H1 (cell line): Measurements from ENCODE around the gene DNAJB13. TPM values are rescaled to one million over a fixed set of nuclear protein-coding genes. Genes with fewer than 3 reads are reported as not detected.

Source experiments
- CTCF ChIA-PET: fragments of 300-600 bp; sonication (Branson Sonifier 250); formaldehyde crosslinking; loops from one replicate; lab custom pipeline; 2021; ENCODE audit not compliant: partially characterized antibody; lab: Charles Lee
- POLR2A ChIA-PET: fragments of 300-600 bp; sonication (Branson Sonifier 250); formaldehyde crosslinking; loops from one replicate; lab custom pipeline; 2021; ENCODE audit warnings: inconsistent platforms; ENCODE audit not compliant: partially characterized antibody; lab: Charles Lee
- DNase-seq, 2 experiments: peaks; one replicate each; pipeline versions ENCODE4 v3.0.0 to v3.0.0-alpha.2; 2010 to 2022; ENCODE audit warnings: low spot score in 2 of 2, low read depth in 1 of 2, mixed read lengths in 1 of 2
- FAIRE-seq: peaks from 2 replicates; lab custom pipeline; 2011; peaks lifted over from hg19 to GRCh38; lab: Jason Lieb, UNC
- H2AFZ ChIP-seq: 2 replicates; pipeline ENCODE4 v1.8.1; 2012; ENCODE audit warnings: low read length, inconsistent platforms
- H2AK5ac ChIP-seq: 2 replicates; pipeline ENCODE4 v1.6.1; 2013; ENCODE audit warnings: low read depth, low read length
- H2BK120ac ChIP-seq: replicated peaks from 2 replicates; pipeline ENCODE3; 2013; ENCODE audit warnings: low read depth, low read length, inconsistent platforms
- H2BK12ac ChIP-seq: 2 replicates; pipeline ENCODE4 v1.6.1; 2013; ENCODE audit warnings: low read depth, low read length
- H2BK15ac ChIP-seq: 2 replicates; pipeline ENCODE4 v1.6.1; 2013; ENCODE audit warnings: low read length
- H2BK20ac ChIP-seq: 2 replicates; pipeline ENCODE4 v1.6.1; 2013; ENCODE audit warnings: low read length
- H2BK5ac ChIP-seq: 2 replicates; pipeline ENCODE4 v1.6.1; 2013; ENCODE audit warnings: low read depth, low read length
- H3K14ac ChIP-seq: 2 replicates; pipeline ENCODE4 v1.6.1; 2013; ENCODE audit warnings: inconsistent platforms; ENCODE audit not compliant: insufficient read length
- H3K18ac ChIP-seq: 2 replicates; pipeline ENCODE4 v1.6.1; 2013; ENCODE audit warnings: low read length; ENCODE audit errors: extremely low read depth
- H3K23ac ChIP-seq: 2 replicates; pipeline ENCODE4 v1.6.1; 2013; ENCODE audit warnings: inconsistent platforms; ENCODE audit not compliant: insufficient read length
- H3K23me2 ChIP-seq: 2 replicates; pipeline ENCODE4 v1.6.1; 2013; ENCODE audit warnings: low read depth, low read length
- H3K27ac ChIP-seq: 2 replicates; pipeline ENCODE4 v1.6.1; 2011; ENCODE audit warnings: low read depth, low read length, inconsistent platforms
- H3K27me3 ChIP-seq, 4 experiments: replicated peaks in 1 of 4; 1 replicate in 1 of 4; 2 replicates in 3 of 4; pipeline versions ENCODE4 v1.6.1 to v1.8.1; 2011 to 2013; ENCODE audit warnings: low read length in 3 of 4, mild to moderate bottlenecking in 3 of 4, inconsistent platforms in 2 of 4, mixed read lengths in 2 of 4, moderate library complexity in 1 of 4; ENCODE audit not compliant: control insufficient read depth in 3 of 4, insufficient read depth in 3 of 4; ENCODE audit errors: extremely low read depth in 1 of 4
- H3K36me3 ChIP-seq, 4 experiments: 2 replicates each; pipeline versions ENCODE4 v1.6.1 to v1.8.1; 2011 to 2013; ENCODE audit warnings: mild to moderate bottlenecking in 4 of 4, low read length in 3 of 4, moderate library complexity in 2 of 4, control low read depth in 1 of 4, inconsistent platforms in 1 of 4; ENCODE audit not compliant: insufficient read depth in 4 of 4, control insufficient read depth in 2 of 4
- H3K4ac ChIP-seq: replicated peaks from 2 replicates; pipeline ENCODE3; 2013; ENCODE audit warnings: low read length, low read depth, mixed read lengths, inconsistent platforms; ENCODE audit not compliant: insufficient read length
- H3K4me1 ChIP-seq, 4 experiments: replicated peaks in 1 of 4; 1 replicate in 1 of 4; 2 replicates in 3 of 4; pipeline versions ENCODE4 v1.6.1 to v1.8.1; 2011 to 2013; ENCODE audit warnings: low read length in 3 of 4, inconsistent platforms in 2 of 4, mixed read lengths in 1 of 4; ENCODE audit not compliant: insufficient read depth in 4 of 4, control insufficient read depth in 3 of 4
- H3K4me2 ChIP-seq, 2 experiments: 2 replicates each; pipeline versions ENCODE4 v1.6.1 to v1.8.1; 2011 to 2013; ENCODE audit warnings: low read depth in 2 of 2, low read length in 2 of 2, control low read depth in 1 of 2, inconsistent platforms in 1 of 2, mild to moderate bottlenecking in 1 of 2; ENCODE audit not compliant: insufficient read depth in 1 of 2
- H3K4me3 ChIP-seq, 4 experiments: fragments of 200-600, 300-600 bp in 1 of 4; sonication (generic), shearing (Covaris generic), sonication (Bioruptor Twin) in 1 of 4; 2 replicates each; pipeline versions ENCODE4 v1.5.1 to v1.8.1; 2011 to 2016; ENCODE audit warnings: low read length in 4 of 4, low read depth in 3 of 4, control low read depth in 2 of 4, inconsistent platforms in 2 of 4, mild to moderate bottlenecking in 2 of 4, mixed read lengths in 1 of 4, moderate library complexity in 1 of 4; ENCODE audit not compliant: insufficient read depth in 2 of 4; ENCODE audit errors: extremely low read depth in 1 of 4
- H3K56ac ChIP-seq: replicated peaks from 2 replicates; pipeline ENCODE3; 2013; ENCODE audit warnings: low read depth, mild to moderate bottlenecking, mixed read lengths, low read length, inconsistent platforms; ENCODE audit not compliant: insufficient read length
- H3K79me1 ChIP-seq: 2 replicates; pipeline ENCODE4 v1.6.1; 2013; ENCODE audit warnings: low read depth, low read length, control low read depth
- H3K79me2 ChIP-seq, 2 experiments: 2 replicates each; pipeline versions ENCODE4 v1.6.1 to v1.8.1; 2012 to 2013; ENCODE audit warnings: low read length in 2 of 2, mild to moderate bottlenecking in 2 of 2, inconsistent platforms in 1 of 2; ENCODE audit not compliant: insufficient read depth in 2 of 2, control insufficient read depth in 1 of 2
- H3K9ac ChIP-seq, 4 experiments: replicated peaks in 1 of 4; 1 replicate in 1 of 4; 2 replicates in 3 of 4; pipeline versions ENCODE4 v1.6.1 to v1.8.1; 2011 to 2013; ENCODE audit warnings: low read depth in 3 of 4, low read length in 3 of 4, control low read depth in 2 of 4, mild to moderate bottlenecking in 2 of 4, moderate library complexity in 2 of 4, inconsistent platforms in 1 of 4; ENCODE audit errors: extremely low read depth in 1 of 4
- H3K9me3 ChIP-seq, 2 experiments: 2 replicates each; pipeline versions ENCODE4 v1.6.1 to v1.8.1; 2012 to 2013; ENCODE audit warnings: mild to moderate bottlenecking in 2 of 2, moderate library complexity in 2 of 2, control low read depth in 1 of 2, inconsistent platforms in 1 of 2, low read depth in 1 of 2, low read length in 1 of 2, mixed read lengths in 1 of 2; ENCODE audit not compliant: insufficient read depth in 2 of 2
- H4K20me1 ChIP-seq, 2 experiments: replicated peaks in 1 of 2; 2 replicates each; pipeline versions ENCODE3 to v1.8.1; 2011 to 2013; ENCODE audit warnings: inconsistent platforms in 2 of 2, low read length in 2 of 2, mild to moderate bottlenecking in 1 of 2; ENCODE audit not compliant: insufficient read depth in 2 of 2, control insufficient read depth in 1 of 2
- H4K5ac ChIP-seq: 2 replicates; pipeline ENCODE4 v1.6.1; 2013; ENCODE audit warnings: low read length, low read depth, mixed read lengths, inconsistent platforms; ENCODE audit not compliant: insufficient read length
- H4K8ac ChIP-seq: 2 replicates; pipeline ENCODE4 v1.8.0; 2013; ENCODE audit warnings: mild to moderate bottlenecking, moderate library complexity, low read length, inconsistent platforms; ENCODE audit not compliant: insufficient read depth; ENCODE audit errors: extremely low read depth
- H4K91ac ChIP-seq: replicated peaks from 2 replicates; pipeline ENCODE3; 2013; ENCODE audit warnings: low read length, mixed read lengths, inconsistent platforms; ENCODE audit not compliant: insufficient read length
- CEBPB ChIP-seq: IDR thresholded peaks from 2 replicates; pipeline ENCODE4 v1.6.1; 2012; ENCODE audit warnings: low read depth, low read length
- GTF2F1 ChIP-seq: IDR thresholded peaks from 2 replicates; pipeline ENCODE4 v1.6.1; 2012; ENCODE audit warnings: low read depth, low read length, improper control_type of control experiment, borderline replicate concordance
- JUN ChIP-seq: IDR thresholded peaks from 2 replicates; pipeline ENCODE4 v1.6.1; 2011; ENCODE audit warnings: low read depth, mild to moderate bottlenecking, improper control_type of control experiment, low read length
- KDM4A ChIP-seq: IDR thresholded peaks from one replicate; pipeline ENCODE4 v1.7.1; 2012; ENCODE audit warnings: low read depth, mild to moderate bottlenecking, moderate library complexity, low read length, inconsistent platforms; ENCODE audit not compliant: severe bottlenecking
- POLR2A ChIP-seq, 2 experiments: IDR thresholded peaks; 1 replicate in 1 of 2; 2 replicates in 1 of 2; pipeline ENCODE4 v1.6.1; 2011; ENCODE audit warnings: low read depth in 2 of 2, low read length in 2 of 2, mild to moderate bottlenecking in 2 of 2; ENCODE audit errors: control extremely low read depth in 1 of 2
- POLR2AphosphoS5 ChIP-seq: IDR thresholded peaks from 2 replicates; pipeline ENCODE4 v1.6.1; 2011; ENCODE audit warnings: low read depth, low read length
- SAP30 ChIP-seq: fragments of 300-600 bp; sonication (generic); IDR thresholded peaks from 2 replicates; pipeline ENCODE4 v1.7.1; 2012; ENCODE audit warnings: low read length, moderate library complexity, mild to moderate bottlenecking, inconsistent platforms; ENCODE audit not compliant: insufficient read depth, insufficient replicate concordance
- SIN3A ChIP-seq, 2 experiments: IDR thresholded peaks in 1 of 2; conservative IDR thresholded peaks in 1 of 2; 2 replicates each; pipeline ENCODE4 v1.6.1; 2011 to 2012; ENCODE audit warnings: low read length in 2 of 2, improper control_type of control experiment in 1 of 2, low read depth in 1 of 2, mild to moderate bottlenecking in 1 of 2
- SP2 ChIP-seq: IDR thresholded peaks from 2 replicates; pipeline ENCODE4 v1.6.1; 2012; ENCODE audit warnings: mild to moderate bottlenecking, low read length, inconsistent platforms
- TAF1 ChIP-seq: IDR thresholded peaks from 2 replicates; pipeline ENCODE4 v1.6.1; 2011; ENCODE audit warnings: mild to moderate bottlenecking, low read depth, low read length
- WGBS, 2 experiments: shearing (Covaris generic) in 1 of 2; methylation state at CpG; one replicate each; pipeline versions ENCODE4 v1.1.6 to v1.1.7; 2013 to 2015; ENCODE audit warnings: low lambda C conversion rate in 2 of 2, mixed read lengths in 2 of 2, inconsistent platforms in 1 of 2, low coverage in 1 of 2, missing lambda C conversion rate in 1 of 2; ENCODE audit not compliant: insufficient replicate concordance in 2 of 2, insufficient coverage in 1 of 2, insufficient read length in 1 of 2; ENCODE audit errors: extremely low coverage in 1 of 2, missing lambda C conversion rate in 1 of 2; 5-methylcytosine and 5-hydroxymethylcytosine counted together
- long read RNA-seq, 2 experiments: library from RNA in 1 of 2; library from capped mRNA in 1 of 2; stranded (forward); transcript quantifications; one replicate each; pipeline ENCODE4 v2.0.0, GENCODE V29; 2021; ENCODE audit warnings: inconsistent platforms in 1 of 2
- polyA minus RNA-seq, 3 experiments: library from RNA; depleted of rRNA, polyadenylated mRNA; stranded (reverse); fragments of >200 nt; gene quantifications; 1 replicate in 2 of 3; 2 replicates in 1 of 3; pipeline ENCODE4 v1.2.3, GENCODE V29; 2011
- polyA plus RNA-seq, 7 experiments: library from polyadenylated mRNA; depleted of rRNA in 3 of 7; stranded (reverse) in 5 of 7; unstranded in 2 of 7; fragments of >200 nt in 5 of 7; fragments of 200-250 nt in 2 of 7; gene quantifications; 1 replicate in 5 of 7; 2 replicates in 1 of 7; 4 replicates in 1 of 7; pipeline versions ENCODE4 v1.2.1 to v1.2.3, GENCODE V29; 2011 to 2013; ENCODE audit warnings: missing spikeins in 2 of 7, mixed read lengths in 2 of 7
- total RNA-seq: library from RNA; stranded (reverse); fragmentation: NEBNext Ultra II Directional; extraction: Animal tissue kit (Norgen Biotek cat#: 25700); gene quantifications from 2 replicates; pipeline ENCODE4 v1.2.1, GENCODE V29; 2021

The DNAJB13 gene
- total RNA-seq: 0.54 TPM in 1 of 2 replicates, not detected in the other
- polyA plus RNA-seq (2011; rRNA removed): 0.05 and 0.27 TPM in 2 replicates
- 0.32 TPM for polyA plus RNA-seq (2011; cell fraction: cytosol; rRNA removed)
- polyA plus RNA-seq (2011; cell fraction: nucleus; rRNA removed): 1.0 TPM
- polyA plus RNA-seq (2012, experiment 1 of 2): 0.32 to 0.90 TPM (median 0.56 TPM) in 4 replicates
- polyA plus RNA-seq (2012, experiment 2 of 2): not detected
- 0.08 TPM for polyA plus RNA-seq (2013, experiment 1 of 2)
- polyA plus RNA-seq (2013, experiment 2 of 2): 0.09 TPM
- not detected in 2 replicates for polyA minus RNA-seq (2011; rRNA and poly(A)+ RNA removed)
- not detected for polyA minus RNA-seq (2011; cell fraction: cytosol; rRNA and poly(A)+ RNA removed)
- 0.50 TPM for polyA minus RNA-seq (2011; cell fraction: nucleus; rRNA and poly(A)+ RNA removed)
- long read RNA-seq, experiment 1: 0 reads
- long read RNA-seq, experiment 2: 0 reads

DNA sequence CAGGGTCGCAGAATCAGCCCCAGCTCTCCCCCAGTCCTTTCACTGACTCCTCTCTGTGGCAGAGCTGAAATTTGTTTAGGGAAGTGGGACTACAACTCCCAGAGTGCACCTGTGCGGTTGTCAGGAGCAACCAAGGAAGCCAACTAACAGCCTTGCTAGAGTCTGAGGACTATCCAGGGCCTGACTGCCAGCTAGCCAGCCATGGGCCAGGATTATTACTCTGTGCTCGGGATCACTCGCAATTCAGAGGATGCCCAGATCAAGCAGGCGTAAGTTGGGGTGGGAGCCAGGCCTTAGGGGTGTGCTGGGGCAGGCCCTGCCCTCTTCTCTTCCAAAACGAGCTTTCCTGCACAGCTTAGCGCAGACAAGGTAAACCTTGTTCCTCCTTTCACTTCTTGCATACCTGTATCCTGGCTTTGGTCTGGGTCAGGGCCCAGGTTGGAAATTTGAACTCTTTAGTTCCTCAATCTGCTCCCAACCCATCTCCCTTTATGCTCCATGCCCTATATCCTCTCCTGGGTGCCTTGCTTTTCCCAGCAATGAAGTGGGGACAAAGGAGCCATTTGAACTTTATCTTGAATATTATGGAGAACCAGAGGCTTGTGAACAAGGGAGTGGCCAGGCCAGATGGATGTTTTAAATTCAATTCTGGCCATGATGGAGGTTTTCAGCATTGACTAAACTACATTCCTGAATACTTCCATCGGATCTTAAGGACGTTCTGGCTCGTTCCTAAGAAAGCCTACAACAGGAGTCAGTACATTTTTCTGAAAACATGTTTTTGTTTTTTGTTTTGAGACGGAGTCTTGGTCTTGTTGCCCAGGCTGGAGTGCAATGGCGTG is at the start of gene DNAJB13:
DNAJB13 (plus strand) TSS at position 158 of the 842 bp plus-strand sequence; CDS start at position 202, 44 bp downstream.
- Histone ChIP-seq H3K4ac (no peak within 1 kb of the TSS), H2AK5ac (no peak within 1 kb of the TSS), H4K8ac (no peak within 1 kb of the TSS), H4K5ac (no peak within 1 kb of the TSS), H3K14ac (no peak within 1 kb of the TSS), H3K4me2 (no peak within 1 kb of the TSS), H3K18ac (no peak within 1 kb of the TSS), H3K9ac (no peak within 1 kb of the TSS), H3K27me3 (no peaks in the 10 kb centered on the region), H2BK5ac (no peak within 1 kb of the TSS), H2BK20ac (no peak within 1 kb of the TSS), H3K36me3 (no peaks in the 10 kb centered on the region; a peak in 1 of 8 replicates), H2BK15ac (no peak within 1 kb of the TSS), H3K27ac (no peak within 1 kb of the TSS), H2AFZ (no peak within 1 kb of the TSS), H3K4me1 (peaks cover 0 to 2% (median 0%) of the 10 kb centered on the region in 4 experiments; a peak in 1 of 7 replicates), H3K79me1 (peaks cover 4% of the 10 kb centered on the region; the same call in 1 of the 2 replicates), H2BK120ac (no peak within 1 kb of the TSS), H4K91ac (no peak within 1 kb of the TSS), H2BK12ac (no peak within 1 kb of the TSS), H3K23ac (no peak within 1 kb of the TSS), H3K4me3 (no peak within 1 kb of the TSS), H3K9me3 (peaks cover 8% of the 10 kb centered on the region in 2 experiments; a peak in 2 of 4 replicates), H4K20me1 (peaks cover 0 to 2% of the 10 kb centered on the region in 2 experiments), H3K23me2 (no peaks in the 10 kb centered on the region), H3K79me2 (no peaks in the 10 kb centered on the region), H3K56ac (no peak within 1 kb of the TSS)
- ChIA-PET POLR2A (interaction anchor here (0.9 kb wide), 1 partner anchor 12 kb away, joined by 3 read pairs; no protein-coding TSS in a partner anchor), CTCF (interaction anchor here (0.6 to 2.5 kb wide), 5 partner anchors 9 to 472 kb away, joined by 3 to 8 read pairs (median 5); no protein-coding TSS in a partner anchor)
- FAIRE-seq: peak; percentile 93
- peak in 1 of 2 experiments; percentile 86 for DNase-seq
- 67% methylated on average over 12 of the region's 12 CpGs; no CpG with 5 or more reads in 1 of the 2 experiments for WGBS, 2 experiments
- TF ChIP-seq KDM4A: no peak
- no peak for TF ChIP-seq GTF2F1
- TF ChIP-seq TAF1: no peak
- peak; percentile 54 to 93; a peak in 3 of 4 replicates for TF ChIP-seq SIN3A (conservative IDR thresholded peaks at IDR 0.05 in 1 of 2, IDR thresholded peaks at IDR 0.05 in 1 of 2; ENCODE audit: low read depth in 1 of 2, low read length in 2 of 2)
- TF ChIP-seq POLR2A (IDR thresholded peaks at IDR 0.05; ENCODE audit: control extremely low read depth in 1 of 2, low read depth in 2 of 2, low read length in 2 of 2): no peak
- no peak for TF ChIP-seq POLR2AphosphoS5
- no peak for TF ChIP-seq SP2
- TF ChIP-seq SAP30: no peak
- TF ChIP-seq CEBPB: no peak
- no peak for TF ChIP-seq JUN
